ENCODE data around the gene KCNJ10.

DNA sequence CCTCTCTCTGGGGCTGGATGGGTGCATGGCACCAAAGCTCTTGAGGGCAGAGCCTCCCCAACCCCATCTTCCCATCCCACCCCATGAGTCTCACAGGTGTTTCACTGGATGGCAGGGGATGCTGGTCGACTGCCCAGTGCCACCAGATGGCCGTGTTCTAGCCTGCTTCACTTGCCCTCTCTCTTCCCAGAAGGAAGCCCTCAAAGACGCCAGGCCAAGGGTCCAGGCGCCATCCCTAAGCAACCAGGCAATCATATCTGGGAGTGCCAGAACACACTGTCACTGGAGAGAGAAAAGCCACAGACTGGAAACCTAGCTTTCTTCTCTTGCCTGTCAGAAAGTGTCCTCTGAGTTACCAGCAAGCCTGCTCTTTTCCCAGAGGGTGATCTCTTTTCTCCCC lies 64.9 kb downstream of the KCNJ10 start:
- TF ChIP-seq, protein P1, sequence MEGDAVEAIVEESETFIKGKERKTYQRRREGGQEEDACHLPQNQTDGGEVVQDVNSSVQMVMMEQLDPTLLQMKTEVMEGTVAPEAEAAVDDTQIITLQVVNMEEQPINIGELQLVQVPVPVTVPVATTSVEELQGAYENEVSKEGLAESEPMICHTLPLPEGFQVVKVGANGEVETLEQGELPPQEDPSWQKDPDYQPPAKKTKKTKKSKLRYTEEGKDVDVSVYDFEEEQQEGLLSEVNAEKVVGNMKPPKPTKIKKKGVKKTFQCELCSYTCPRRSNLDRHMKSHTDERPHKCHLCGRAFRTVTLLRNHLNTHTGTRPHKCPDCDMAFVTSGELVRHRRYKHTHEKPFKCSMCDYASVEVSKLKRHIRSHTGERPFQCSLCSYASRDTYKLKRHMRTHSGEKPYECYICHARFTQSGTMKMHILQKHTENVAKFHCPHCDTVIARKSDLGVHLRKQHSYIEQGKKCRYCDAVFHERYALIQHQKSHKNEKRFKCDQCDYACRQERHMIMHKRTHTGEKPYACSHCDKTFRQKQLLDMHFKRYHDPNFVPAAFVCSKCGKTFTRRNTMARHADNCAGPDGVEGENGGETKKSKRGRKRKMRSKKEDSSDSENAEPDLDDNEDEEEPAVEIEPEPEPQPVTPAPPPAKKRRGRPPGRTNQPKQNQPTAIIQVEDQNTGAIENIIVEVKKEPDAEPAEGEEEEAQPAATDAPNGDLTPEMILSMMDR (IDR thresholded peaks at IDR 0.05; ENCODE audit: extremely low read depth in 1 of 2, insufficient read depth in 1 of 2, low read depth in 1 of 2, low read length in 2 of 2), result no peak
- TF ChIP-seq POLR2A (IDR thresholded peaks at IDR 0.05; ENCODE audit: low read depth, low read length) (no peak), JUN (IDR thresholded peaks at IDR 0.05; ENCODE audit: borderline replicate concordance, insufficient read depth, insufficient read length, low read depth) (no peak), POLR2AphosphoS5 (IDR thresholded peaks at IDR 0.05; ENCODE audit: insufficient read depth, low read depth, low read length) (no peak), EZH2 (IDR thresholded peaks at IDR 0.05; ENCODE audit: borderline replicate concordance, low read depth, low read length, severe bottlenecking) (no peak), MYC (IDR thresholded peaks at IDR 0.05; ENCODE audit: low read depth, low read length) (no peak)

All from endothelial cell of umbilical vein (primary cell).